ENCODE measurements around the gene LCE6A. TPM values are rescaled to one million over a fixed set of nuclear protein-coding genes. Genes with fewer than 3 reads are reported as not detected.

LCE6A gene
- total and polyA plus RNA-seq, 2 experiments from 2014 or later = not detected

GRCh38 chr1:152801333-152801732 lies 41.3 kb upstream of the LCE6A start:
- WGBS (ENCODE audit: low lambda C conversion rate, missing lambda C conversion rate) = 50% methylated on average over 1 of the region's 1 CpG
- H2AFZ ChIP-seq = no peak overlapping the region
- no peaks in the 10 kb centered on the region for H3K4me1 ChIP-seq (ENCODE audit: insufficient read depth)
- no peak overlapping the region for H3K4me2 ChIP-seq
- no peak for DNase-seq (ENCODE audit: low spot score)
- H3K4me3 ChIP-seq = no peak overlapping the region
- no peak overlapping the region for H3K27ac ChIP-seq
- no peaks in the 10 kb centered on the region for H4K20me1 ChIP-seq (ENCODE audit: insufficient read depth, poor library complexity, severe bottlenecking)
- no peaks in the 10 kb centered on the region for H3K27me3 ChIP-seq
- no peaks in the 10 kb centered on the region for H3K9me2 ChIP-seq (replicated peaks; ENCODE audit: insufficient read depth)
- no peak for TF ChIP-seq CTCF (IDR thresholded peaks at IDR 0.05; ENCODE audit: poor library complexity)
- no peak for TF ChIP-seq EZH2 (IDR thresholded peaks at IDR 0.05; ENCODE audit: borderline replicate concordance)
- TF ChIP-seq EZH2phosphoT487 (IDR thresholded peaks at IDR 0.05; ENCODE audit: low read depth, severe bottlenecking, unreplicated experiment) = no peak
- H3K9me3 ChIP-seq (ENCODE audit: low read depth) = peaks cover 5% of the 10 kb centered on the region
- no peaks in the 10 kb centered on the region for H3K36me3 ChIP-seq (replicated peaks; ENCODE audit: insufficient read depth, low read depth)
- no peaks in the 10 kb centered on the region for H3K79me2 ChIP-seq

- no peaks in the 10 kb centered on the region for H3K9me3 ChIP-seq (ENCODE audit: low read depth)
- no peak within 1 kb of the TSS for H3K4me3 ChIP-seq
- H2AFZ ChIP-seq = no peak within 1 kb of the TSS
- no peaks in the 10 kb centered on the region for H3K27me3 ChIP-seq
- H3K36me3 ChIP-seq (replicated peaks; ENCODE audit: insufficient read depth, low read depth) = no peaks in the 10 kb centered on the region
- H3K79me2 ChIP-seq = no peaks in the 10 kb centered on the region
- no peaks in the 10 kb centered on the region for H3K4me1 ChIP-seq (ENCODE audit: insufficient read depth)
- H3K4me2 ChIP-seq = no peak within 1 kb of the TSS
- no peak within 1 kb of the TSS for H3K27ac ChIP-seq
- 38% methylated on average over 3 of the region's 3 CpGs for WGBS (ENCODE audit: low lambda C conversion rate, missing lambda C conversion rate)
- no peak for DNase-seq (ENCODE audit: low spot score)
- H3K9me2 ChIP-seq (replicated peaks; ENCODE audit: insufficient read depth) = no peaks in the 10 kb centered on the region
- TF ChIP-seq EZH2 (IDR thresholded peaks at IDR 0.05; ENCODE audit: borderline replicate concordance) = no peak
- TF ChIP-seq CTCF (IDR thresholded peaks at IDR 0.05; ENCODE audit: poor library complexity) = no peak
- TF ChIP-seq EZH2phosphoT487 (IDR thresholded peaks at IDR 0.05; ENCODE audit: low read depth, severe bottlenecking, unreplicated experiment) = no peak
- H4K20me1 ChIP-seq (ENCODE audit: insufficient read depth, poor library complexity, severe bottlenecking) = no peaks in the 10 kb centered on the region
Observed at GRCh38 chr1:152806576-152806975, 36.1 kb upstream of the LCE6A start, which contains the start of gene LCE1C. TSS of gene LCE1C (minus strand) at chr1:152806651. CDS start at chr1:152805478, 1,173 bp downstream.

GRCh38 chr1:152811050-152811449 lies 31.6 kb upstream of the LCE6A start:
- no peaks in the 10 kb centered on the region for H3K4me1 ChIP-seq (ENCODE audit: insufficient read depth)
- H4K20me1 ChIP-seq (ENCODE audit: insufficient read depth, poor library complexity, severe bottlenecking) = no peaks in the 10 kb centered on the region
- H2AFZ ChIP-seq = no peak overlapping the region
- no peaks in the 10 kb centered on the region for H3K9me2 ChIP-seq (replicated peaks; ENCODE audit: insufficient read depth)
- H3K79me2 ChIP-seq = no peaks in the 10 kb centered on the region
- 52% methylated on average over 2 of the region's 2 CpGs for WGBS (ENCODE audit: low lambda C conversion rate, missing lambda C conversion rate)
- no peak overlapping the region for H3K4me3 ChIP-seq
- TF ChIP-seq EZH2 (IDR thresholded peaks at IDR 0.05; ENCODE audit: borderline replicate concordance) = no peak
- TF ChIP-seq CTCF (IDR thresholded peaks at IDR 0.05; ENCODE audit: poor library complexity) = no peak
- TF ChIP-seq EZH2phosphoT487 (IDR thresholded peaks at IDR 0.05; ENCODE audit: low read depth, severe bottlenecking, unreplicated experiment) = no peak
- DNase-seq (ENCODE audit: low spot score) = no peak
- H3K27ac ChIP-seq = no peak overlapping the region
- H3K9me3 ChIP-seq (ENCODE audit: low read depth) = no peaks in the 10 kb centered on the region
- H3K27me3 ChIP-seq = no peaks in the 10 kb centered on the region
- H3K36me3 ChIP-seq (replicated peaks; ENCODE audit: insufficient read depth, low read depth) = no peaks in the 10 kb centered on the region
- no peak overlapping the region for H3K4me2 ChIP-seq

- Histone ChIP-seq H3K27ac (no peak within 1 kb of the TSS), H3K79me2 (no peaks in the 10 kb centered on the region), H4K20me1 (ENCODE audit: insufficient read depth, poor library complexity, severe bottlenecking) (no peaks in the 10 kb centered on the region), H3K4me2 (no peak within 1 kb of the TSS), H3K9me2 (replicated peaks; ENCODE audit: insufficient read depth) (no peaks in the 10 kb centered on the region), H3K36me3 (replicated peaks; ENCODE audit: insufficient read depth, low read depth) (no peaks in the 10 kb centered on the region), H3K4me3 (no peak within 1 kb of the TSS), H3K27me3 (no peaks in the 10 kb centered on the region), H3K4me1 (ENCODE audit: insufficient read depth) (no peaks in the 10 kb centered on the region), H2AFZ (no peak within 1 kb of the TSS), H3K9me3 (ENCODE audit: low read depth) (no peaks in the 10 kb centered on the region)
- no peak for DNase-seq (ENCODE audit: low spot score)
- 86% methylated on average over 2 of the region's 2 CpGs for WGBS (ENCODE audit: low lambda C conversion rate, missing lambda C conversion rate)
- no peak for TF ChIP-seq CTCF (IDR thresholded peaks at IDR 0.05; ENCODE audit: poor library complexity)
- TF ChIP-seq EZH2 (IDR thresholded peaks at IDR 0.05; ENCODE audit: borderline replicate concordance) = no peak
Observed at GRCh38 chr1:152811671-152812070, 31.0 kb upstream of the LCE6A start, which contains the start of gene LCE1B. TSS of gene LCE1B (plus strand) at chr1:152811971. CDS start at chr1:152812447, 476 bp downstream.
